NCI-H2196 (cell line): ENCODE measurements around the gene PIP5K1B.

Experiments
- DNase-seq: peaks from one replicate; lab custom pipeline; 2025; ENCODE audit not compliant: unreplicated experiment; lab: John Stamatoyannopoulos, UW

PIP5K1B gene

DNA sequence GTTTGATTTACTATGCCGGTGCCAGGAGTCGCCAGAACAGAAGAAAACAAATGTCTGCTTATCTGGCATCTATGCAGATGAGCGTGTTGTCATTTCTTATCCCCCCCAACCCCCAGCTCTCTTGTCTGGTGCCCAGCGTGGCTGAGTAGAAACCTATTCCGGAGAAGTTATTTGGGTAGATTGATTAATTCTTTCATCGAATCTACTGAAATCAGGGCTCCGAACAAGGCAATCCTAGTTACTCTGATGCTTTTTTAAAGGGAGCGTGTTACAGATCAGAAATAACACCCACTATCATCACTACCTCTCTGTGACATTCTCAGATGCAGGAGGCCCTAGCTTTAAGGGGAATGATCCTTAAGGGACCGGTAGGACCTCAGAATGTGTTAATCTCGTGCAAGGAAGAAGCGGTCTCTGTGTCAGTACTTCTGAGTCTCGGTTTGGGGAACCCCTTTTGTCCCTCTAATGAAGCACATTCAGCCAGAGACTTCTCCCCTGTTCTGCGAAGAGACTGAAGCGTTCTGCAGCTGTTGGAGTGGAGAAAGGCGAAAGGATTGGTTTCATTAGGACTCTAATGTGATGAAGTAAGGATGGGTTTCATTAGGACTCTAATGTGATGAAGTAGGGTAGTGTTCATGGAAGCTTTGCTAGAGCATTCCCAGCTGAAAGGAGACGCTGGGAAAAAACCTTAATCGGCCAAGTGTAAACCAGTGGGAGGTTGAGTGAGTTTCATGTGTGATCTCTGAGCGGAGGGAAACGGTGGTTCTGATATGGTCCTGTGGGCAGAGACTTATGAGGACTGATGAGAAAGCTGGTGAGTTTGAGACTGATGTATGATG, 1.5 kb downstream of the PIP5K1B start:
- no peak for DNase-seq

DNA sequence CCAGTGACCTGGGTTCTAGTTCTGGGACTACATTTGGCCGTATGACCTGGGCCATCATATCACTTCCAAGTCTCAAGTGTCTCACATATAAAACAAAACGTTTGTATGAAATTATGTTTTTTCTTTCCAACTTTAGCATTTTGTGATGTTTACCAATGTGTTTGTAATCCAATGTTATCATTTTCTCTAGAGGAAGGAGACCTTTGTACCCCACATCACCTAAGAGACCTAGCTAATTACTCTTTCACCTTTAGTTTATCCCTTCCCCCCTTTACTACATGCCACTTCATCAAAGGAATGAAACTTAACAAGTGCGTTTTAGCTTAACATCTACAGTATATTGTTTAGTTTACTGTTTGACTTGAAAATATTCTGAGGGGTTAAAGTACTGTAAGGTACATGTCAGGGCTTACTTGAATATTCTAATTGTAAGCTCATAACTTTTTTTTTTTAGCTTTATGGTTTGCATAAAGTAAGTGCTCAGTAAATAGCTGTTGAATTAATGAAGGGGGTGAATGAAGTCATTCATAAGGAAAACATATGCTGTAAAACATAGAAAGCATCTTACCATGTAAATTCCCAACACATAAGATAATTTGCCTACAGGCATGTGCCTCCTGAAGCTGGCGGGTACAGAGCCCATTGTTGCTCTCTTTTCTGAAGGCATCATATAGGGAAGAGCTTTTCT, 2.9 kb downstream of the PIP5K1B start:
- DNase-seq, result no peak

DNA sequence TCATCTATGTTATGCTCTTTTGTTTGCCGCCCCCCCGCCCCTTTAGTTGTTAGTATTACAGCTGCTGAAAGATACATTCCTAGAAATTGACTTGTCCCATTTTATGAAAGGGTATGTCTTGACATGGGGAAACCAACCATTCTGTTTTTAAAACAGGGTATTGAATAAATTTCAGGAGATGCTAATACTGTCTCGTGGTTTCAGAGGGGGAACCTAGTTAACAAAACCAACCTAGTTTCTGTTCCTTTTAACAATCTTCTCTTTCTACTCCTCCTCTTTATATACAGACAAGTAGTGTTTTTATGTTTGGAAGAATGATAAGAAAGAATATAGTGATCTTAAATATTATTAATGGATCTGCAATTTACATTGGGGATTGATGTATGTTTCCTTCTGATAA, 3.5 kb downstream of the PIP5K1B start:
- DNase-seq, result no peak

DNA sequence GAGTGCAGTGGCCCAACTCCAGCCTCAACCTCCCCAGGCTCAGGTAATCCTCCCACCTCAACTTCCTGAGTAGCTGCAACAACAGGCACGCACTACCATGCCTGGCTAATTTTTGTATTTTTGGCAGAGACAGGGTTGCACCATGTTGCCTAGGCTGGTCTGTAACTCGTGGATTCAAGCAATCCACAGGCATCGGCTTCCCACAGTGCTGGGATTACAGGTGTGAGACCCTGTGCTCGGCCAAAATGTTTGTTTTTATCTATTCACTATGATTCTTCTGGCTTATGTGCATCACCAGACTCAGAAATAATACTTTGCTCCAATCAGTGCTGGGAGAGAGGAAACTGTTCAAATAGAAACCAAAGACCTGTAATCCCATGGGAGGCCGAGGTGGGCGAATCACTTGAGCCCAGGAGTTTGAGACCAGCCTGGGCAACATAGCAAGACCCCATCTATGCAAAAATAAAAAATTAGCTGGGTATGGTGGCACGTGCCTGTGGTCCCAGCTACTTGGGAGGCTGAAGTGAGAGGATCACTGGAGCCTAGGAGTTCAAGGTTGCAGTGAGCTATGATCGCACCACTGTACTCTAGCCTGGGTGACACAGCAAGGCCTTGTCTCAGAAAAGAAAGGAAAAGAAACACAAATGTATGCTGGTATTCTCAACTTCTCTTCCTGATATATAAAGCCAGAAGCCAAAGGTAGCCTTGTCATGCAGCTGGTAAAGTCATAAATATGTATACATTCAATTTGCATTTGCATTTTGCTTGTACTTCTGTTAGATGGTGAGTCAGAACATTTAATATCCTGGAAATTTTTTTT, 4.5 kb downstream of the PIP5K1B start:
- DNase-seq, result no peak

DNA sequence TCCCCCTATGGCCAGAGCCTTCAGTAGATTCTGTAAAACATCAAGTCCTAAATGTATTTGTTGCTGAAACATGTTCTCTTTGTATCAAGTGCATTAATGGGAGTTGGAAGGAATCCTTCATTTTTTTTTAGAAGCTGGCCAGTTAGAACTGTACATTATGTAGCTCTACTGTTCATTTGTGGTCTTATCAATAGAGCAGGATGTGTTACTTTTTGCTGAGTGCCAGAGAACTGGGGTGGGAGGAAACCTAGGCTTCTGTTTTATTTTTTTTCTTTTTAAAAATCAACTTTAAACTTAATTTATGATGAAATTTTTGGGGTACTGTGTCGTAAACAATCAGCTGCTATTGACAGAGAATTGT, 5.1 kb downstream of the PIP5K1B start:
- DNase-seq, result no peak

DNA sequence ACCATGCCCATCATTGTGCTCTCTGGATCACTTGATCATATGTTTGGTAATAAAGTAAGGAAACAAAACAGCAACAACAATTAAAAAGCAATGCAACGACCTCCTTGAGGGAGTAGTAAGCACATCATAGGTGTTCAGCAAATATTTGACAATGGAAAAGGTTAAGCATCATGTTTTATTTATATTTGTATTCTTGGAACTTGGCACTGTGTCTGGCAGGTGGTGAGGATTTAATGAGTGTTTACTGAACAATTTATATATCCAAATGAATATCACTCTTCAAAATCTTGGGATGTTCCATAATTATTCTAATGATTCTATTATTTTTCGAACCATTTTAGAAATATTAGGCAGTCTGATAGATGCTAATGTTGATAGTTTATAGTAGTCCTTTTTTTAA, 6.2 kb downstream of the PIP5K1B start:
- peak; percentile 35 for DNase-seq

DNA sequence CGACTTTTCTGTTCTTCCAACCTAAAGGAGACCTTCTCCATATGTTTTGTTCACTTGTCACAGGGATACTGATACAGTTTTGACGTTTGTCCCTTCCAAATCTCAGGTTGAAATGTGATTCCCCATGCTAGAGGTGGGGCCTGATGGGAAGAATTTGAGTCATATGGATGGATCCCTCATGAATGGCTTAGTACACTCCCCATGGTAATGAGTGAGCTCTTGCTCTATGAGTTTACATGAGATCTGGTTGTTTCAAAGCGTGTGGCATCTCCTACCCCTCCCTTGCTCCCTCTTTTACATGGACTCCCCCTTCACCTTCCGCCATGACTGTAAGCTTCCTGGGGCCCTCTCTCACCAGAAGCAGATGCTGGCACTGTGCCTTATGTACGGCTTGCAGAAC, 6.9 kb downstream of the PIP5K1B start:
- no peak for DNase-seq

DNA sequence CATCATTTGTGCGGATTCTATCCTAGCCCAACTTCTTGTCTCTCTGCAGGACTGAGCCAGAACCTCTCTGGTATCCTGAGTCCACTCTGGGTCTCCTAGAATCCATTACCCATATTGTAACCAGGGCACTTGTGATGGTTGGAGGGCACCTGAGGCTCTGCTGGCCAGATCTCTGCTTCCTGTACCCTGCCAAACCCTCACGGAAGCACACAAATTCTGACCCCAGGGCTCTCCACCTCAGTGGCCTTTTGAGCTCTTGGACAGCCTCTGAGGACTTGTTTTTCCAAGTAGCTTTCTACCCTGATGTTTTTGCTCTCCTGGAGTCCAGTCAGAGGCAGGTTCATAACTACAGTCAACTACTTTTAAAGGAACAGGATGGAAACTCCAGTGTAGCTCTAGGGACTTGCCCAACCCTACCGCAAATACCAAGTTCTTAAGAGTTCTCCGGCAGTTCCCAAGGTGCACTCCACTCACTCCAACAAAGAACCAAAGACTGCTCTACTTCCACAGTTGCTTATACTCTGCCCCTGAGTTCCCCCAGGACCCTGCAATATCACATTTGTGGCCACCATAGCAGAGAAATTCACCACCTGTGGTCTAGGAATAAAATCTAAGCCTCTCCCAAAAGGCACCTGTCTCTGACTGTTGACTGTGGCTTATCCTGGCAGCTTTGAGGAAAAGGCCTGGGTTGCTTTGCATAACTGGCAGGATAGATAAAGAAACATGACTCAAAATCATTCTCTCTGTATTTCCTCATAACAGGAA, 9.6 kb downstream of the PIP5K1B start:
- no peak for DNase-seq

DNA sequence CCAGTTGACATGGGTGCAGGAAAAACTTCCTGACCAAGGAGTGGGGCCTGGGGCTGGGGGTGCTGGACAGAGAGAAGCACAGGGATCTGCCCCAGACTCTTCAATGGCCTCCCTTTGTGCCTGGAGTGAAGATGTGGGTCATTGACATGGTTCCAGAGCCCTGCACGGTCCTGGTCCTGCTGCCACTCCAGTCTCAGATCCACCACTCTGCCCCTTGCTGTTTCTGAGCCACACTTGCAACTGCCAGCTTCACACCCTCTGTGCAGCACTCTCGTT, 10.1 kb downstream of the PIP5K1B start:
- DNase-seq, result no peak

DNA sequence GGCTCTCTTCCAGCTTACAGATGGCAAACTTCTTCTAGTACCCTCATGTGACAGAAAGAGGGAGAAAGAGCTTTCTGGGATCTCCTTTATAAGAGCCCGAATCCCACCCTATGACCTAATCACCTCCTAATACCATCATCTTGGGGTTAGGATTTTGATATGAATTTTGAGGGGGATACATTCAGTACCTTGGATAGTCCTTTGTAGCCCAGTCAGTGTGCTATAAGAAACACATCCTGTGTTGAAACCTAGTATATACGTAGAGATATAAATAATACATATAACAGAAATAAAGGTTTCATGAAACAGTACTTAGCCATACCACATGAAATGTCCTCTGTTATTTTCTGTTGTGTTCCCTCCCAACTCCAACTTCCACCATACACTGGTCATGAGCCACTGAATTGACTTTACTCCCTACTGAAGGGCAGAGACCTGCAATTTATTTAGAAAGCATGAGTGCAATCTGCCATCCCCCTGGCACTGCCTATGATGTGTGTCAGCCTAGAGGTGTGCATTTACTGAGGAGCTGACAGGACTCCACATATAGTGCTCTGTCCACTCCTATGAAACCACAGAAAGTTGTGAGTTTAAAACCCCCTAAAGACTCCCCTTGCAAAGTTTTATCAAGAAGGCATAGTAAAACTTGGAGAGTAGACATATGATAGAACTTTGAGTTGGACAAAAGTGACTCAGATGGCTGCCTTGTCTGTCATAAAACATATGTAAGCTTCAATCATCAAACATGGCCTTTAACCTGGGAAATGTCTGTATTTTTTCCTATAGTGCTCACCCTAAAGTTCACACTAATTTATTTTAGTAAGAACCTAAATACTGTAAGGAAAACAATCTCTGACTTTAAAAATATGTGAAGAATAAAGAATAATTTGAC, 12.8 kb downstream of the PIP5K1B start:
- no peak for DNase-seq

DNA sequence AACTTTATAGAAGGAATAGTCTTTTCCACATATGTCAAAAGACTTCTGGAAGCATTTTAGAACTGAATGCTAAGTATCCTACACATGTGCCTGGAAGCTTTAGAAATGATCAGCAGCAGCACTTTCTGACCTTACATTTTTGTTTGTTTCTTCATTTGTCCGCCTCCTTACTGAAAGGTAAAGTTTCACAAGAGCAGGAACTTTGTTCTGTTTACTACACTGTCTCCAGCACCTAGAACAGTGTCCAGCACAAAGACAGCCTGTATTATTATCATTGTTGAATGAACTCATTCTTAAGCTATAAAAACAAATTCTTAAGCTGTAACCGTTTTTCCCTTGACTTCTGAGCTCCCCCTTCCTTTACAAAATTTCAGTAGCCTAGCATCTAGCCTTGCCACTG, 14.8 kb downstream of the PIP5K1B start:
- no peak for DNase-seq

DNA sequence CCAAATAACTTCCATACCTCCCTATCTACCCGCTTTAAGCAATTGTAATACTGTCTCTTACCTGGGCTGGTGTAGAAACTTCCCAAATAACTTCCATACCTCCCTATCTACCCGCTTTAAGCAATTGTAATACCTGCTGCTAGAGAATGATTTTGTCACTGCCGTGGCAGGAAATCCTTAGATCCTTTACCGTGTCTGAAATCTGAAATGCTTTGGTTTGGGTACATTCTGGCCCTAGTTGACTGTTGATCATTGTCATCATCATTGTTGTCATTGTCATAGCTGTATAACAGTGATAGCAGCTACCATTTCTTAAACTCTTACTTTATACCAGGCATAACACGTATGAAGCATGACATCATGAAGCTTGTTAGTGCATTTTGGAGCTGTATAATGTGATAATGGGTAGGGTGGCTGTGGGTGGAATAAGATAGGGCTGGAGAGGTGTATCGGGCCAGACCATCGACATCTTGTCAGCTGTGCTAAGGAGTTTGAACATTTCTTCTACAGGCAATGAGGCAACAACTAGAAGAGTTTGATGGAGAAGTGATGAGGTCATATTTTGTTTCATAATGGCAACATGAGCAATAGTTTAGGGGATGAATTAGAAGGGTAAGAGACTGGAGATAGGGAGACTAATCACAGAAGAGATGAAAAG, 15.7 kb downstream of the PIP5K1B start:
- no peak for DNase-seq

DNA sequence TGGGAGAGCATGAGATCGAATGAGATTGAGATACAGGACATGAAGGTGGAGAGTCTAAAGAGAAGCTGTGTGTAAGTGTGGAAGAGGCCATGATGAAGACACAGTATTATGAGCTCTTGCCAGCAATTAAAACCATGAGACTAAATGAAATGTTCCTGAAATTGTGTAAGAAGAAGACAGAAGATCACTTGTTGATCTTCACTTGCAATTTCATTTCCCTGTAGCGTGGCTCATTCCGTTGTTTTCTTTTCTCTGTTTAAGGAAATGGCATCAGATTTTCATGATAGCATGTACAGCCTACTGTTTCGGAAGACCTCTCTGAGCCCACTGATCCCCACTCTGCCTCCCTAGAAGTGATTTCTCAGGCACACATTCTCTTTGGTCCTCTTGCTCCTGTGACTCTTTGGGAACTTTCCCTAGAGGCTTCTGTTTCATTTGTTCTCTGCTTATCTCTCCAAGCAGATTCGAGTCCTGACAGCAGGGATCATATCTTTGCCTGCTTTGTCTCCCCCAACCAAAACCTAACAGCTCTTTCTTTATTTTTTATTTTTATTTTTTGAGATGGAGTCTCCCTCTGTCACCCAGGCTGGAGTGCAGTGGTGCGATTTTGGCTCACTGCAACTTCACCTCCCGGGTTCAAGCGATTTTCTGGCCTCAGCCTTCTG, 16.8 kb downstream of the PIP5K1B start:
- no peak for DNase-seq

DNA sequence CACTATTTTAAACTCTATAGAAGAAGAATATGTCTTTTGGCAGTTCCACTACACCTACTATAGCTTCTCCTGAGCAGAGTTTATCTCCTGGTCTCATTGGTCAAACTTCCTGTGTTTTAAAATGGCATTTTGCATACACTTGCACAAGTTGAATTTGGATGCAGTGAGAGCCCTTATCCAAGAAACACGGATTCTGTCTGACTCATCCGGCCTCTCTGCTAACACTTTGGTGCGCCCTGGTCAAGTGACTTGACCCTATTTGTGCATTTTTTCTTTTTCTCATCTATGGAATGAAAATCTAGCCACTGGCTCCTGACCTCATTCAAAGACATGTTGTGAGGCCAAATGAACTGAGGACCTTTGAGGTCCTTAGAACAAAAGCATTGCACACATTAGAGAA, 20.0 kb downstream of the PIP5K1B start:
- DNase-seq, result no peak

DNA sequence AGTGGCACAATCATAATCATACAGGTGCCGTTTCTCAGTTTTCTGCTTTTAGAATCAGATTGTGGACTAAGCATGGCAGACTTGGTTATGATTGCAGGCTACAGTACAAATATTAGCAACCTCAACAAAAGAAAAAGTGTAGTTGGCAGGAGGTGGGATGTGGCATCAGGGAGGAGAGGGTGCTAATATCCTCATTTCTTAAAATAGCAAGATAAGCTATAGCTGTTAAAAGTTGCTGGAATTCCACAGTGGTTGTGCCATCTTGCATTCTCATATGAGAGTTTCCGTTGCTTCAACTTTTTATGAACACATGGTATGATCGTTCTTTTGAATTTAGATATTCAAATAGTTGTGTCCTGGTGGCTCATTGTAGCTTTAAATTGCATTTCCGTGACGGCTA, 21.4 kb downstream of the PIP5K1B start:
- DNase-seq, result no peak

DNA sequence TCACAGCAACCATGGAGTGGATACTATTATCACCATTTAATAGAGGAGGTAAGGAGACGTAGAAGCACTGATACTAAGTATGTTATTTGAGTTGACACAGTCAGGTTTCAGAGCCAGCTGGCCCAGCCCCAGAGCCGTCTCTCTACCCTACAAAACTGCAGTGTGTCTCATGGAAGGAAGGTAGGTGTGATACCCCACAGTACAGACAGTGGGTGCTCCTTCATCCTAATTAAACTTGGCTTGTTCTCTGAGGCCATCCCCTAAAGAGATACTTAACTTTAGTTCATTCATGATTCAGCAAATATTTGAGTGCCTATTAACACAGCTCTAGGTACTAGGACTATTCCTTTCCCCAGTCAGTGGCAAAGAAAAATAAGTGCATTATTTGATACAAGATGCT, 22.6 kb downstream of the PIP5K1B start:
- DNase-seq, result no peak

DNA sequence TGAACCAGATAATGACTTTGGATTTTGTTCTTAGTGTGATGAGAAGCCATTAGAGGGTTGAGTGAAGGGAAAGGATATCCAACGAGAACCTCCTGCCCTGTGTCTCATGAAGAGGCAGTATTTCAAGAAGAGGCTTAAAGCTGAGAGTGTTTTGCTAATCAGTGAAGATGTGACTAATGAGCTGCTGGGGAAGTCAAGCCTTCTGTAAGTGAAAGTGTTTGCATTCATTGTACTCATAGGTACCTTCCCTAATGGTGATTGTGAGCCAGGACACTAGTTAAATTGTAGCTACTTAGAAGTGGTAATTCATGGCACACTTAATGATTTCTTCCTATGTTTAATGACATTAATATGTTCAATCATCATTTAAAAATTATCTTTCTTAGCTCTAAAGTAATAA, 23.7 kb downstream of the PIP5K1B start:
- no peak for DNase-seq

DNA sequence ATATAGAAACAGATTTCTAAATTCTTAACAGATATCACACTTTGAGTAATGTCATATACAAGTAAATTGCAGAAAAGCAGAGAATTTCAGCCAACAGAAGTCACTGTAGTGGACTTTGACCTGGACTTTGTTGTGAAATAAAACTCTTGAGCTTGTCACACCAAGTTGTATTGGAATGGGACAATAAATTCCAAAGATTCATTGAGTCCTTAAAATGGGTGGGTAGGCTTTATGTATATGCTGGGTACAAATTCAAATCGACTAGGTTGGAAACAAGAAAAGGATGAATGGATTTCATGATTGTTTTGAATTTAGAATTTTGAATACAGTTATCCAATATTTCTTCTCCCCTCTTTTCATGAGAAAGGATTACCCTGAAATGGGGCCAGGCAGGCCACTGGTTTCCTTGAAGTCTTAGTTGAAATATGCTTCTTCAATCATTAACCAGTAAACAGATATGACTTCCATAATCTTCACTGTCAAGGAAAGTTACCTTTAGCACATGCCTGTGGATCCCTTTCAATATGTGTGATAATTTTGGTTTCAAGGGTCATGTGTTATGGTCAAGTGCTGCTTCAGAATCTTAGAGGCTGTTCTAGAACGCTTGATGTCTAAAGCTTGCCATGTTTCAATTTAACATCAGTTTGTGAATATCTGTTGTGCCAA, 25.7 kb downstream of the PIP5K1B start:
- DNase-seq, result no peak

DNA sequence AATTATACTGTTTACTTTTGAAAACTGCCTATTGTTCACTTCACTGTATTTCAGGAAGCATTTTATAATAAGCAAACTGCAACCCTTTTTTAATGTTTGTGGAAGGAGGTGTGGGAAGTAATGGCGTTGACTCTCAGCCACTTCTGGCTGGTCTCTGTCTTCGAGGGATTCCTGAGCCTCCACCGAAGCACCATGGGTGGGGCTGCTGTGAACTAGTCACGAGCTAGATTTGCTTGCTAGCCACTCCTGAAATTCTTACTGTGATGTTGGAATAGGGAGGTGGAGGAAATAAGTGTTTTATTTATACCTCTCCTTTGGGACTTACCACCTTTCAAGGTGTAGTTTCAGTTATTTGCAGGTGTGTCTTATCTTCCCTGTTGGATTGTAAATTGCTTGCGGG, 26.8 kb downstream of the PIP5K1B start:
- no peak for DNase-seq
